GM20000 (cell line): ENCODE results near the gene ZDHHC20.

Source experiments
- DNase-seq: peaks from one replicate; pipeline ENCODE4 v3.0.0; 2012; ENCODE audit warnings: low spot score
- CTCF ChIP-seq: IDR thresholded peaks from 2 replicates; pipeline ENCODE4 v1.5.1; 2012; ENCODE audit warnings: mild to moderate bottlenecking, control low read depth; ENCODE audit errors: extremely low read depth, missing control alignments

Gene ZDHHC20

GRCh38 chr13:21361706-21362105 lies 97.4 kb downstream of the ZDHHC20 start:
- no peak for TF ChIP-seq CTCF
- DNase-seq: no peak

GRCh38 chr13:21361123-21361522 lies 98.0 kb downstream of the ZDHHC20 start:
- TF ChIP-seq CTCF: no peak

GRCh38 chr13:21360463-21360862 lies 98.6 kb downstream of the ZDHHC20 start:
- TF ChIP-seq CTCF: no peak

More at GRCh38 chr13:21361123-21361522, 98.0 kb downstream of the ZDHHC20 start:
- DNase-seq: no peak

GRCh38 chr13:21359855-21360254 lies 99.2 kb downstream of the ZDHHC20 start:
- TF ChIP-seq CTCF: no peak
- DNase-seq: no peak

More at GRCh38 chr13:21360463-21360862, 98.6 kb downstream of the ZDHHC20 start:
- DNase-seq: no peak

GRCh38 chr13:21355304-21355703 lies 103.8 kb downstream of the ZDHHC20 start:
- no peak for TF ChIP-seq CTCF
- no peak for DNase-seq

GRCh38 chr13:21354721-21355120 lies 104.4 kb downstream of the ZDHHC20 start:
- no peak for TF ChIP-seq CTCF

GRCh38 chr13:21348488-21349120 lies 110.5 kb downstream of the ZDHHC20 start:
- TF ChIP-seq CTCF: no peak
- no peak for DNase-seq

More at GRCh38 chr13:21354721-21355120, 104.4 kb downstream of the ZDHHC20 start:
- DNase-seq: no peak
